22Rv1 (cell line): ENCODE data around the gene NET1.

Source experiments
- CTCF ChIP-seq: fragments of 450-650 bp; IDR thresholded peaks from 2 replicates; pipeline ENCODE4 v1.5.1; 2017; ENCODE audit warnings: mild to moderate bottlenecking
- ZFX ChIP-seq: fragments of 450-650 bp; IDR thresholded peaks from 2 replicates; pipeline ENCODE4 v1.6.1; 2017; ENCODE audit warnings: antibody characterized with exemption, borderline replicate concordance

- TF ChIP-seq CTCF (no peak), ZFX (no peak)
Observed at GRCh38 chr10:5507649-5508131, 95.3 kb downstream of the NET1 start.
